Right lobe of liver (tissue), 6 donors: ENCODE results near the gene RNF212. TPM values are rescaled to one million over a fixed set of nuclear protein-coding genes. Genes with fewer than 3 reads are reported as not detected.
A peak's percentile ranks its signal among the peaks of the same experiment; 100 is the strongest.

Experiments used
- ATAC-seq, 4 donors: fragments of 200-7000 bp; cut with Tn5 transposase; one replicate each; pipeline ENCODE4 v1.9.1; 2020; ENCODE audit warnings: mild to moderate bottlenecking in 4 of 4, moderate library complexity in 4 of 4
- DNase-seq, 3 donors: peaks; one replicate each; pipeline ENCODE4 v3.0.0-alpha.2; 2020
- H3K27ac ChIP-seq, 3 donors: fragments of 200-600 bp; one replicate each; pipeline ENCODE4 v1.8.0; 2022
- H3K27me3 ChIP-seq, 2 donors: fragments of 200-600 bp; one replicate each; pipeline ENCODE4 v1.8.0; 2022
- H3K36me3 ChIP-seq, 4 donors: fragments of 200-600 bp; sonication (generic) in 1 of 4; one replicate each; pipeline versions ENCODE4 v1.5.1 to v1.8.0; 2017 to 2022; ENCODE audit warnings: control low read depth in 1 of 4
- H3K4me1 ChIP-seq, 4 donors: fragments of 200-600 bp; sonication (generic) in 1 of 4; one replicate each; pipeline versions ENCODE4 v1.5.1 to v1.8.0; 2017 to 2022; ENCODE audit warnings: control low read depth in 1 of 4
- H3K4me3 ChIP-seq, 3 donors: fragments of 200-600 bp; one replicate each; pipeline ENCODE4 v1.8.0; 2022
- H3K9me3 ChIP-seq, 4 donors: fragments of 200-600 bp; sonication (generic) in 1 of 4; one replicate each; pipeline versions ENCODE4 v1.5.1 to v1.8.0; 2017 to 2022; ENCODE audit warnings: control low read depth in 1 of 4
- CTCF ChIP-seq, 4 donors: fragments of 200-600 bp in 3 of 4; fragments of 450-650 bp in 1 of 4; IDR thresholded peaks; one replicate each; pipeline versions ENCODE4 v1.5.1 to v1.8.0; 2016 to 2022; ENCODE audit warnings: antibody characterized with exemption in 4 of 4, mild to moderate bottlenecking in 2 of 4
- POLR2A ChIP-seq: fragments of 450-650 bp; IDR thresholded peaks from one replicate; pipeline ENCODE4 v1.6.1; 2017; ENCODE audit warnings: antibody characterized with exemption, mild to moderate bottlenecking
- WGBS: methylation state at CpG from one replicate; pipeline ENCODE4 v1.1.6; 2018; ENCODE audit warnings: low coverage, low lambda C conversion rate; ENCODE audit not compliant: insufficient coverage; ENCODE audit errors: missing lambda C conversion rate; 5-methylcytosine and 5-hydroxymethylcytosine counted together
- intact Hi-C, 2 donors: fragments of 100-400 bp; cut with DNase I; formaldehyde crosslinking; loops; one replicate each; pipeline versions ENCODE4 v1.11.2 to v1.14.1; 2022
- total RNA-seq, 6 experiments: library from RNA; depleted of rRNA in 2 of 6; stranded (reverse); fragments of >200 nt in 2 of 6; fragmentation: NEBNext Ultra II Directional in 3 of 6; extraction: Animal tissue kit (Norgen Biotek cat#: 25700) in 3 of 6; gene quantifications; one replicate each; pipeline versions ENCODE4 v1.1.0 to v1.2.4, GENCODE V29; 2016 to 2023
- donor health status: DM: no; HTN: yes; CAD: no.
- donor health status: DM: no; HTN: no; CAD: no.
- donor health status: DM: no; HTN: no; CAD: no.
- donor health status: DM: no; HTN: yes; CAD: no.
- donor health status: DM: no; HTN: yes; CAD: no.

RNF212 gene
- total RNA-seq, 6 experiments from 2014 or later: 0.29 to 1.2 (median 0.50) TPM; not detected in 2

GRCh38 chr4:1109898-1110506 is 3.4 kb downstream of the RNF212 start:
- Histone ChIP-seq H3K27ac (no peak overlapping the region), H3K36me3 (no peaks in the 10 kb centered on the region), H3K9me3 (no peaks in the 10 kb centered on the region), H3K4me1 (no peaks in the 10 kb centered on the region), H3K27me3 (no peaks in the 10 kb centered on the region), H3K4me3 (no peak overlapping the region)
- TF ChIP-seq POLR2A: no peak
- TF ChIP-seq CTCF (IDR thresholded peaks at IDR 0.05): no peak
- intact Hi-C loops: no loop called here
- DNase-seq (no peak), ATAC-seq (no peak)
- WGBS: 37% methylated on average over 8 of the region's 8 CpGs

- no peak for TF ChIP-seq POLR2A
- no peak for TF ChIP-seq CTCF (IDR thresholded peaks at IDR 0.05)
Observed at GRCh38 chr4:1109333-1109732, 4.0 kb downstream of the RNF212 start.

GRCh38 chr4:1105662-1106061 is 7.7 kb downstream of the RNF212 start:
- DNase-seq: peak in 1 of 3 donors; percentile 27
- Histone ChIP-seq H3K27me3 (no peaks in the 10 kb centered on the region), H3K4me3 (no peak overlapping the region), H3K36me3 (no peaks in the 10 kb centered on the region), H3K4me1 (no peaks in the 10 kb centered on the region), H3K9me3 (no peaks in the 10 kb centered on the region), H3K27ac (no peak overlapping the region)
- 40% methylated on average over 5 of the region's 10 CpGs for WGBS
- TF ChIP-seq CTCF (IDR thresholded peaks at IDR 0.05) (no peak), POLR2A (no peak)
- ATAC-seq: no peak
- intact Hi-C loops: no loop called here

More at GRCh38 chr4:1109333-1109732, 4.0 kb downstream of the RNF212 start:
- ATAC-seq (no peak), DNase-seq (no peak)
- WGBS: 100% methylated on average over 1 of the region's 2 CpGs
- Histone ChIP-seq H3K27ac (no peak overlapping the region), H3K36me3 (no peaks in the 10 kb centered on the region), H3K4me3 (no peak overlapping the region), H3K27me3 (no peaks in the 10 kb centered on the region), H3K9me3 (no peaks in the 10 kb centered on the region), H3K4me1 (no peaks in the 10 kb centered on the region)
- intact Hi-C loops: no loop called here

- no peak overlapping the region for H3K27ac ChIP-seq
- no peaks in the 10 kb centered on the region for H3K27me3 ChIP-seq
- no peak overlapping the region for H3K4me3 ChIP-seq
- no peaks in the 10 kb centered on the region for H3K4me1 ChIP-seq
- no peak for TF ChIP-seq POLR2A
- TF ChIP-seq CTCF (IDR thresholded peaks at IDR 0.05): no peak
- intact Hi-C loops: no loop called here
- DNase-seq (no peak), ATAC-seq (peak in 1 of 4 donors; percentile 37)
- WGBS: 84% methylated on average over 6 of the region's 12 CpGs
- H3K9me3 ChIP-seq: no peaks in the 10 kb centered on the region
- no peaks in the 10 kb centered on the region for H3K36me3 ChIP-seq
Observed at GRCh38 chr4:1105067-1105466, 8.3 kb downstream of the RNF212 start.
